ENCODE results near the gene METTL17.

METTL17 gene

DNA sequence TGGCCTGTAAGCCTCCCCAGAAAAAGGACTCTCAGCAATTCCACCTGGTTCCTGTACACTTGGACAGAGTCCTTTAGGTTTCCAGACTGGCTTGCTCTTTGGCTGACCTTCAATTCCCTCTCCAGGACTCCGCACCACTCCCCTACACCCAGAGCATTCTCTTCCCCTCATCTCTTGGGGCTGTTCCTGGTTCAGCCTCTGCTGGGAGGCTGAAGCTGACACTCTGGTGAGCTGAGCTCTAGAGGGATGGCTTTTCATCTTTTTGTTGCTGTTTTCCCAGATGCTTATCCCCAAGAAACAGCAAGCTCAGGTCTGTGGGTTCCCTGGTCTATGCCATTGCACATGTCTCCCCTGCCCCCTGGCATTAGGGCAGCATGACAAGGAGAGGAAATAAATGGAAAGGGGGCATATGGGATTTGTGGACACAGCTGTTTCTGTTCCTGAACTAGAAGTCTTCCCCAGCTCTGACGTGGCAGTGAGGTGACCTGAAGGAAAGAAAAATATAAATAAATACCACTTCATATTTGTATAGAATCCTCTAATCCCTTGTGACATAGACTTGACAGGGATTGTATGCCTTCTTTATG lies 53.7 kb downstream of the METTL17 start:
- no peak for DNase-seq (ENCODE audit: low read depth in 2 of 2)

DNA sequence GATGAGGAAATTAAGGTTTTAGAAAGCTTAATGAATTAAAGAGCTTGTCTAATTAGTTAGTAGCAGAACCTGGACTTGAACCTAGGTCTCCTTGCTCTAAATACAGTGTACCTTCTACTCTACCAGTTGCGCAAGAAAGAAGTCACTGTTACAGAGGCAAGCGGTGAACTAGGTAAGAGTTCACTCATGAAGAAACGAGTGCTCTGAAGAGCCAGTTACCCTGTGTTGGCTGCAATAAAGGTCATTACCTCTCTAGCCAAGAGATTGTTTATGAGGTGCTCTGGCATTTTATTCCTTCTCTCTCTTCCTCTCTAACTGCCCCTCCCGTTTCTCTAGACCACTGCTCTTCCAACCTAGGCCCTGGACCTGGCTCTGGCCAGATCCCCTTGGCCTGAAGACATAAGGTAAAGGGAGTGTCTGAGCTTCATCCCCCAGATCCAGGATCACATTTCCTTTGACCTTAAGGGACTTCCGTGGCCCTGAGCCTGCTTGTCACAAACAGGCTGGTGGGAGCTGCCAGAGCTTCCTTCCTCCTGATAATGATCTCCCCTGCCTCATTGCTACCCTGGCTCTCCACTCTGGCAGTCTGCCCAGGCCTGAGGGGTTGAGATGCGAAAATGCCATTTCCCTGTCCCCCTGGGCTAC lies 54.3 kb downstream of the METTL17 start:
- no peak for DNase-seq (ENCODE audit: low read depth in 2 of 2)

All from activated CD4-positive, alpha-beta T cell treated with anti-CD3 and anti-CD28 coated beads for 24 hours (primary cell).